GM18499 (cell line): ENCODE data around the gene PTPRN.
"Not testable (repeated sequence)": the region's sequence is repeated elsewhere in the genome, so short reads cannot be mapped to it uniquely, and the experiment has no call there.

ENCODE experiments used
- ATAC-seq: cut with Tn5 transposase; IDR thresholded peaks from one replicate; pipeline ENCODE4 v1.9.1; 2021; ENCODE audit warnings: moderate number of reproducible peaks; ENCODE audit not compliant: insufficient read depth, unreplicated experiment

The PTPRN gene

DNA sequence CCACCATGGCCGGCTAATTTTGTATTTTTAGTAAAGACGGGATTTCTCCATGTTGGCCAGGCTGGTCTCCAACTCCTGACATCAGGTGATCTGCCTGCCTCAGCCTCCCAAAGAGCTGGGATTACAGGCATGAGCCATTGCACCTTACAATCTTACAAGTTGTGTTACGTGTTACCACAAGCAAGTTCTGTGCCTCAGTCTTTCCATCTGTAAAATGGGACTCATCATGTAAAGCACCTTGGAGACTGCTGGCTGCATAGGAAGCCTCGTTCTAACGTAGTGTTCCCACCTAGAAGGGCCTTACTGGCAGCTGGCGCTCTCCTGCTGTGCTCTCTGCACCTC, 20.0 kb downstream of the PTPRN start:
- no peak for ATAC-seq

GRCh38 chr2:219287580-219288265, 21.5 kb downstream of the PTPRN start:
- ATAC-seq = no peak

DNA sequence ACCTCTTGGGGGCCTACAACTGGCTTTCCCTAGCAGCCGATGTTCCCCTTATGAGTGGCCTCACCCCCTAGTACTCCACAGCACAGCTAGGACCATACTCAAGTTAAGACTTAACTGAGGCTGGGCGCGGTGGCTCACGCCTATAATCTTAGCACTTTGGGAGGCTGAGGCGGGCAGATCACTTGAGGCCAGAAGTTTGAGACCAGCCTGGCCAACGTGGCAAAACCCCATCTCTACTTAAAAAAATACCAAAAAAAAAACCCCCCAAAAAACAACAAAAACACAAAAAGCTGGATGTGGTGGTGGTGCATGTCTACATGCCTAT, 22.1 kb downstream of the PTPRN start:
- not testable (repeated sequence) for ATAC-seq

DNA sequence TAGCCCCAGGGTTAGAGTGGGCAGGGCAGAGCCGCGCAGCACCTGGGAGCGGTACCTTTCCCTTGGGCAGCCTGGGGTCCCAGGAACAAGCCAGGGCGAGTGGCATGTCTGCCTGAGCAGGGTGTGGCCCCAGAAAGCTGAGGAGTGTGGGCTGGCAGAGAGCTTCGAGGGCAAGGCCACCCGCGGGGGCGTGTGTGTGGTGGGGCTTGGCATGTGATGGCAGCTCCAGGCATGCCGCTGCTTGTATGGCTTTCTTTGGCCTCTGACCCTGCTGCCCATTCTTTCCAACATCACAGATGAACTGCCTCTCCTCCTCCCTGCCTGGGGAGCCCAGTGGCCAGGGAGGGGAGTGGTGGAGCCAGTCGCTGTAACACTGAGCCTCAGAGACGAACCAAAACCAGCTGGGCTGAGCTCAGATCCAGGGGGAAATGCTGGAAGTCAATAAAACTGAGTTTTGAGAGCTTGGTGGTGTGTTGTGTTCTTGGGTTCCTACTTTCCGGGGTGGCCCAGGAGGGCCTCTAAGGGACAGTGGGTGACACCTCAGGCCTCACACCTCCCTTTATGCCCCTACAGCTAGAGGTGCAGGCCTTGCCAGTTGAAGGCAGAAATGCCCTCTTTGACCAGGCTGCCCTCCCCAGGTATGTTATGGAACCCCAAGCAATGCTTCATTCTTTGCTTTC, 22.6 kb downstream of the PTPRN start:
- ATAC-seq = no peak

DNA sequence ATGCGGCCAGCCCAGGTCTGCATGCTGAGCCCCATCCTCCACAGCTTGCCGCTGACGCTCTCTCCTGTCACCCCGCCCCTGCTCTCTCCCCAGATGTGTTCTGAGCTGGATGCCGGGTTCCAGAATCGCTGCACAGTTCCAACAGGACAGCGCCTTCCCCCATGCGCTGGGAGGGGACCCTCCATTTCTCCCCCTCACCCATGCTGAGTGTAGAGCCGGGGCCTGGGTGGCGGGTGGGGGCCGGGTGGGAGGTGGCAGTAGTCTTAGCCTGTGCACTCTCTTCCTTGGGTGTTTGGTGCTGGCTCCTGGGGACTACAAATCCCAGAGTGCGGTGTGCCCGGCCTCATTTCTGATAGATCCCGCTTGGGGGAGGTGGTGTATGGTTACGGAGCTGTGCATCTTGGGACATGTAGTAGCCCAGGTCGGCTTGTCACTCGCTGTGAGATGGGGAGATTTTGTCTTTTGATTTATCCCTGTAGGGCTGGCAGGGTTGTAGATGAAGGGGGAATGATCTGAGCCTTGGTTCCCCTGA, 23.2 kb downstream of the PTPRN start:
- ATAC-seq = no peak

GRCh38 chr2:219285373-219285735, 23.8 kb downstream of the PTPRN start:
- no peak for ATAC-seq

DNA sequence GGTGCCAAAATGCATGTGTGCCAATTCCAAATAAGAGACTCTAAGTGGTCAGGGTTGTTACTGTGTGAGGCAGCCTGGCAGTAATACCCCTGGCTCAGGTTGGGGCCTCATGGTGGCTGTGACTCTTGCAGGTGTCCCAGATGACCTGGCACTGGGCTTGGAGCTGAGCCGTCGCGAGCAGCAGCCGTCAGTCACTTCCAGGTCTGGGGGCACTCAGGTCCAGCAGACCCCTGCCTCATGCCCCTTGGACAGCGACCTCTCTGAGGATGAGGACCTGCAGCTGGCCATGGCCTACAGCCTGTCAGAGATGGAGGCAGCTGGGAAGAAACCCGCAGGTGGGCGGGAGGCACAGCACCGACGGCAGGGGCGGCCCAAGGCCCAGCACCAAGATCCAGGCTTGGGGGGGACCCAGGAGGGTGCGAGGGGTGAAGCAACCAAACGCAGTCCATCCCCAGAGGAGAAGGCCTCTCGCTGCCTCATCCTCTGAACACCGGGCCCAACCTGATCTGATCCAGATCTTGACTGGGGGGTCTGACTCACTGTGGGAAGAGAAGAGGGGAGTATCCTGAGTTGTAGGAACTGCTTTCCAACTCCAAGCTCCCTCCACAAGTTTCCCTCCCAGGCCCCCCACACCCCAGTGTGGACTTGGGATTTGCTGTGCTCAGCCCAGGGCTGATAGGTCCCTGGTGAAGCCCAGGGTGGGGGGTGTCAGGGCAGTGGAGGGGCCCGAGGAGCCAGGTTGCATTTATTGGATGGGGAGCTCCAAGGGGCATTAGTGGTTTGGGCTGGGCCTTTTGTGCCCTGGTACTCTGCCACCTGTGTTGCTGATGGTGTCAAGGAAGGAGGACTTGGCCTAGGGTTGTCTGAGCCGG, 24.5 kb downstream of the PTPRN start:
- no peak for ATAC-seq

DNA sequence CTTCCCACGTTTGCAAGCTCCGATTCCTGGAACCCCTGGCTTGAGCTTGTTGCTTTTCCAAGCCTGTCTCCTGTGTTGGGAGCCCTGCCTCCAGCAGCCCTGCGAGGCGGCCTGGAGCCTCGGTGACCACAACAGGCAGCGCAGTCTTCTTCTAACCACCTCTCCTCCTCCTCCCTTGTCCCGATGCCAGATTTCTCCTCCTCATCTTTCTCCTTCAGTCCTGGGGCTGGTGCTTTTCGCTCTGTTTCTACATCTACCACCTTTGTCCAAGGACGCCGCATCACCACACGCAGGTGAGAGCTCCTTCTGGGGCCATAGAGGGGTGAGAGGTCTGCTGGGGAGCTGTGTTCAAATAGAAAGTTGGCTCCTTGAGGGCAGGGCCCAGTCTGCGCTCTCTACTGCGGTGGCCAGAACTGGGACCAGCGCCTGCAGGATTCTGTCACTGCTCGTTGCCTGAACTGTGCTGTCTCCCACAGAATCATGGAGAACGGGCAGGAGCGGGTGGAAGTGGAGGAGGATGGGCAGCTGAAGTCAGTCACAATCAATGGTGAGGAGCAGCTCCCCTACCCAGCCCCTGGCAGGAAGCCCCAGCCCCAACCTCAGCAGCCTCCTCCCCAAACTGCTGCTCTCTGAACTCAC, 26.1 kb downstream of the PTPRN start:
- no peak for ATAC-seq

GRCh38 chr2:219282375-219282774, 26.8 kb downstream of the PTPRN start:
- no peak for ATAC-seq

- ATAC-seq = no peak
These were observed 27.6 kb downstream of the PTPRN start for GRCh38 chr2:219281588-219281987.

DNA sequence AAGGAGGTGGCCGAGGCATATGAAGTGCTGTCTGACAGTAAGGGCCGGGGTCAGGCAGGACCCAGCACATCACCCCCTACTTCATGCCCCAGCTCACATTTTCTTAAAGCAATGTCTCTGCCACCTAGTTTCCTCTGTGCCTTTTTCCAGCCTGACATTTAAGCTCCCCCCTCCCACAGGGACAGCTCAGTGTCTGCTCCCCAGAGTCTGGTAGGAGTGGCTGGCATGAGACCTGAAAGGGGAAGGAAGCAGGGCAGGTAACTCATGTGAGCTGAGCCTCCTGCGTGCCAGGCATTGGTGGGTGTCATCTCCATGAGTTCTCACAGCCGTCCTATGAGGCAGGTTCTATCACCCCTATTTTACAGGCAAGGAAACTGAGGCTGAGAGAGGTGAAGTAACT, 28.6 kb downstream of the PTPRN start:
- no peak for ATAC-seq

DNA sequence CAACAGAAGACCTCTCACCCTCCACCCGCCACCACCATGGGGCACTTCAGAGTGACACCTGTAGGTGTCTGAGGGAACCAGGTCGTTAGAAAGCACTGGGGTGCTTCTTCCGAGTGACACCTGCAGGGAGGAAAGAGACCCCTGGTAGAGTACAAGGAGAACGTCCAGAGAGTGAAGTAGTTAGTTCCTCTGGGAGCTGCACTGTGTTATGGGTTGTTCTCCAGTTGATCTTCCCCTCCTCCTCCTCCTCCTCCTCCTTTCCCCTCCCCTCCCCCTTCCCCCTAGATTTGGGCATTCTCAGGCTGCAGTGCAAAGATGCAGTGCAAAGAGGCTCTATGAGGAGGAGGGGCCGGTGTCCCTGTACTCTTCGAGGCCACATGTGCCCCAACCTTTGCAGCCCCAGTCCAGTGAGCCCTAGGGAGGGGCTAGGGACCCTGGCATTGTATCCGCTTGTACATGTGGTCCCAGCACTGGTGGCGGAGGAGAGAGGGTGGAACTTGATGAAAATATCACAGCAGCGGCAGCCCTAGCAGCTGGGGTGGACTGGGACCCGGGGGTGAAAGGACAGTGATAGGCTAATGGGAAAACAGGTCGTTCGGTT, 29.2 kb downstream of the PTPRN start:
- no peak for ATAC-seq

DNA sequence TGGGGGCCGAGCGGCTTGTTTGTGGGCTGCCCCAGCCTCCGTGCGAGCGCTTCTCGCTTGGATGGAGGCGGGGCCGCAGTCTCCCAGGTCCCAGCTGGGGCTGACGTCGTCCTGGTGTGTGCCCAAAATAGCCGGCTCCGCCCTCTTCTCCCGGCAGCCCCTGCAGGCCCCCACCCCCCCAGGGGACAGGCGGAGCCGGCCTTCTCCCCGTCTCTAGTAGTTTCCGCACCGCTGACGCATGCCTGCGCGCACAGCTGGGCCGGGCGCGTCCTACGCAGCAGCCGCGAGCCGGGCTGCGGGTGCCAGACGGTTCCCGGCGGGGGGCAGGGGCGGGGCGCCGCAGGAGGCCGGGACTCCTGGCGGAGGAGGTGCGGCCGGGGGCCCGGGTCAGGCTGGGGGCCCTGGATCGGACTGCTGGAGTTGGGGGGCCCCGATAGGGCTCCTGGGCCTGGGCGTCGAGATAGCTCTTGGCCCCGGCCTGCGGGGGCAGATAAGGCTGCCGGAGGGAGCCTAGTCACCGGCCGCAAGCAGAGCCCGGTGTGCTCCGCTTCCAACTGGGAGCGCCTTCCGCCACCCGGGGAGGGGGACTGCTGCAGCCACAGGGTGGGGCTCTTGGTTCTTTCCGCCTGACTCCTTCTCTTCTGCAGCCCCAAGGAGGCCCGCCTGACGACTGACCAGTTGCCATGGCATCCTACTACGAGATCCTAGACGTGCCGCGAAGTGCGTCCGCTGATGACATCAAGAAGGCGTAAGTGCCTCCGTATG, 29.9 kb downstream of the PTPRN start, which contains the start of gene DNAJB2:
TSS of gene DNAJB2 (plus strand) at position 216 of the 765 bp plus-strand sequence. CDS start at position 684, 468 bp downstream.
- peak; percentile 74 for ATAC-seq

- no peak for ATAC-seq
These were observed 30.5 kb downstream of the PTPRN start for GRCh38 chr2:219278655-219279150.

DNA sequence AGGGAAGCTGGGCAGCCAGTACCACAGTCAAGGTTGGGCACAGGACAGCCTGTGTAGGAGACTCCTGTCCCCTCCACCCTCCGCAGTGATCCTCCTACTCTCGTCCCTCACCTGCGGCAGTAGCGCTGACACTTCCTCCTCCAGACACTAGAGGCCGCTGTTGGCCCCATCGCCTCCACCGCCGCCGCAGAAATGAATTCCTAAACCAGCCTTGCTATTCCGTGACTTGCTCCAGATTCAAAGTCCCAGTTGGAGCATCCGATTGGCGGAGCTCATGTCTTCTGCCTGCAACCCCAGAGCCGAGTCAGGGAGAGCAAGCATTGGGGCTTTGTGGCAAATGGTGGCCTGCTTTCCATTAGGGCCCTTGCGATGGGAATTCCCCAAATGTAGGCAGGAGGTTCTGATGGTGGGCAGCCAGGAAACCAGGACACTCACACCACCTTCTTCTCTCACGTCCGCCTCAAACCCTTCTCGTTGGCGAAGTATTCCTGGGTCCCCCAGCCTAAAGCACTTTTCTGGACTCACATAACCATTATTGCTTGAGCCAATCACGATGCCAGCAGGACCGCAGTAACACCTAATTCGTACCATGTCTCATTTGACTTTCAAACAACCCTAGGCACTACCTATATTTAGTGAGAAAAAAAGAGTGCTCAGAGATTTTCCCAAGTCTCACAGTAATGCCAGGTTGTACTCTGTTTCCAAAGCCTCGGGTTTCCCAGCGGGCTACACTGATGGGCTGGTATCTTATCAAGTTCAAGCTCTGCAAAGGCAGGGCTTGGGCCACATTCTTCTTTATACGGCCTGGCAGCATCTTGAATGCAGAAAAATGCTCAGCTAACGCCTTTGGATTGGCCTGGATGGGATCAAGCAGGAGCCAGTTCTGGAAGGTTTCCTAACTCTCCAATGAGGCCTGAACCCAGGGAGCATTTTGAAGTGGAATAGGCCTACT, 31.2 kb downstream of the PTPRN start:
- ATAC-seq = peak; percentile 25

DNA sequence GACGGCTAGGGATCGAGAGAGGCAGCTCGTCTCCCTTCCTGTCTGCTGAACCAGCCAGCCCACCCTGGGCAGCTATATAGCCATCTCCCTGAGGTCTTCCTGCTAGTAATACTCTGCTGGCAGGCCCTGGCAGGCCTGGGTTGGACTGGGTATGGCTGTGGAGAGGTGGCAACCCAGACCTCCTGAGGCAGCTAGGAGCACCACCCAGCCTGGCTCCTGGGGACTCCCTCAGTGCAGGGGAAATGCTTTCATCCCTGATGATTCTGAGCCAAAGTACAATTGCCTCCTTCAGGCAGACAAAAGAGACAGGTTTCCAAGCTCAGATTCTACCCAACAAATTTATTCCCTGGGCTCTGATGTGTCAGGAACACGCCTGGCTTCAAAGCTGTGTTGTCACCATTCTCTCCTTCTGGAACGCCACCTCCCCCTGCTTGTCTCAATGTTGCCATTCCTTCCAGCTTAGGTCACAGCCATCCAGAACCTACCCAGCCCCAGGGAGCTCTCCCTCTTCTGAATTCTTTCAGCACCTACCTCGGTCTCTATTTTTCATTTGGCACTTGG, 34.8 kb downstream of the PTPRN start:
- no peak for ATAC-seq

DNA sequence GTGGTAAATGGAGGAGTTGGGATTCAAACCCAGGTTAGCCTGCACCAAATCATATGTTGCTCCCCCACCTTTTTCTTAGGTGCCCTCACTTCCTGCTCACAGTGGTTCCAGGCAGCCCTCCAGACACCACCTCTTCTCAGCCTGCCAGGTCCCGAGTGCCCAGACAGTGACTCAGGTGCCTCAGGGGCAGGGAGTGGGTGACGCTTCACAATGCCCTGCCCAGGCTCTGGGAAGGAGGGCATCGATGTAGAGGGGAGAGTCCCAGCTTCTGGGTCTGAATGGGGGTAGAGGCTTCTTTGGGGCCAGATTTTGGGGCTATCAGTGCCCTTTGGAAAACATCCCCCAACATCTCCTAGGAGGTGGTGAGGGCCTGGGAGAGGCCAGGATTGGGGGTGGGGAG, 35.3 kb downstream of the PTPRN start:
- no peak for ATAC-seq

DNA sequence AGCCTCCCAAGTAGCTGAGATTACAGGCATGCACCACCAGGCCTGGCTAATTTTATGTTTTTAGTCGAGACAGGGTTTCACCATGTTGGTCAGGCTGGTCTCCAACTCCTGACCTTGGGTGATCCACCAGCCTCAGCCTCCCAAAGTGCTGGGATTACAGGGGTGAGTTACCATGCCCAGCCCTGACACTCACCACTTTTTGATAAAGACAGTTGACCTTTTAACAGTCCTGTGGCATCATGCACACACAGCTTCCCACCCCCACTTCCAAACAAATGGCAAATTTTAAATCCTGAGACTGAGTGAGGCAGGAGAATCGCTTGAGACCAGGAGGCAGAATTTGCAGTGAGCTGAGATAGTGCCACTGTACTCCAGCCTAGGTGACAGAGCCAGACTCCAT, 36.2 kb downstream of the PTPRN start:
- no peak for ATAC-seq
